CD4-positive, alpha-beta memory T cell (primary cell): ENCODE results near the gene KCND3. TPM values are rescaled to one million over a fixed set of nuclear protein-coding genes. Genes with fewer than 3 reads are reported as not detected.

Experiments
- CTCF ChIA-PET: fragments of 350-600 bp; sonication (Branson Sonifier 250); formaldehyde crosslinking; loops from one replicate; lab custom pipeline; 2021; ENCODE audit warnings: inconsistent platforms; ENCODE audit not compliant: partially characterized antibody; lab: Charles Lee
- POLR2A ChIA-PET: fragments of 350-600 bp; sonication (Branson Sonifier 250); formaldehyde crosslinking; loops from one replicate; lab custom pipeline; 2021; ENCODE audit not compliant: partially characterized antibody; lab: Charles Lee
- DNase-seq, 5 donors: peaks; one replicate each; pipeline versions ENCODE4 v3.0.0 to v3.0.0-alpha.2; 2020 to 2022; ENCODE audit warnings: mixed read lengths in 1 of 5
- H3K27ac ChIP-seq: one replicate; pipeline ENCODE4 v1.7.0; 2013; ENCODE audit warnings: low read depth, low read length
- H3K27me3 ChIP-seq: 2 replicates; pipeline ENCODE4 v1.7.0; 2013; ENCODE audit warnings: mild to moderate bottlenecking, low read length, moderate library complexity; ENCODE audit not compliant: insufficient read depth
- H3K36me3 ChIP-seq: 2 replicates; pipeline ENCODE4 v1.7.0; 2013; ENCODE audit warnings: mild to moderate bottlenecking, low read length, moderate library complexity; ENCODE audit not compliant: insufficient read depth
- H3K4me1 ChIP-seq: 2 replicates; pipeline ENCODE4 v1.7.0; 2013; ENCODE audit warnings: mild to moderate bottlenecking, low read length, moderate library complexity; ENCODE audit not compliant: insufficient read depth
- H3K4me3 ChIP-seq, 2 donors: one replicate each; pipeline ENCODE4 v1.7.0; 2013; ENCODE audit warnings: low read length in 2 of 2, mild to moderate bottlenecking in 1 of 2
- H3K9me3 ChIP-seq, 2 donors: one replicate each; pipeline ENCODE4 v1.7.0; 2013; ENCODE audit warnings: low read length in 2 of 2, control low read depth in 1 of 2; ENCODE audit not compliant: control insufficient read depth in 1 of 2
- H3K27ac Mint-ChIP-seq, 7 donors: one replicate each; pipeline ENCODE4 v1.8.0; 2020 to 2021; ENCODE audit warnings: mixed read lengths in 7 of 7, mild to moderate bottlenecking in 6 of 7, inconsistent platforms in 3 of 7, moderate library complexity in 3 of 7
- H3K27me3 Mint-ChIP-seq, 2 donors: one replicate each; pipeline ENCODE4 v1.8.0; 2020 to 2021; ENCODE audit warnings: mixed read lengths in 2 of 2
- H3K36me3 Mint-ChIP-seq, 2 donors: one replicate each; pipeline ENCODE4 v1.8.0; 2020 to 2021; ENCODE audit warnings: mixed read lengths in 2 of 2, inconsistent platforms in 1 of 2, mild to moderate bottlenecking in 1 of 2
- H3K4me1 Mint-ChIP-seq, 4 donors: one replicate each; pipeline ENCODE4 v1.8.0; 2020 to 2021; ENCODE audit warnings: mixed read lengths in 4 of 4, mild to moderate bottlenecking in 1 of 4
- H3K4me3 Mint-ChIP-seq, 8 donors: one replicate each; pipeline ENCODE4 v1.8.0; 2020 to 2021; ENCODE audit warnings: mixed read lengths in 8 of 8, mild to moderate bottlenecking in 7 of 8, moderate library complexity in 6 of 8, inconsistent platforms in 3 of 8
- H3K9me3 Mint-ChIP-seq, 8 donors: one replicate each; pipeline ENCODE4 v1.8.0; 2020 to 2021; ENCODE audit warnings: mixed read lengths in 8 of 8, mild to moderate bottlenecking in 5 of 8, inconsistent platforms in 3 of 8, moderate library complexity in 1 of 8
- intact Hi-C: fragments of 100-400 bp; cut with micrococcal nuclease; formaldehyde crosslinking; loops from one replicate; pipeline ENCODE4 v1.15.1; 2023
- polyA plus RNA-seq, 2 donors: library from polyadenylated mRNA; unstranded; fragments of 300-500 nt; fragmentation: Illumina TruSeq; gene quantifications; one replicate each; pipeline ENCODE4 v1.2.3, GENCODE V29; 2021
- total RNA-seq, 2 experiments: library from RNA; stranded (reverse); gene quantifications; one replicate each; pipeline ENCODE4 v1.2.3, GENCODE V29; 2021

Gene KCND3
- total and polyA plus RNA-seq, 4 experiments from 2014 or later, result 0.03 to 0.05 TPM; not detected in 2

- Histone ChIP-seq H3K36me3 (no peaks in the 10 kb centered on the region), H3K4me3 (no peak overlapping the region), H3K27me3 (peaks cover 12% of the 10 kb centered on the region), H3K9me3 (no peaks in the 10 kb centered on the region), H3K27ac (no peak overlapping the region), H3K4me1 (no peaks in the 10 kb centered on the region)
- Mint-ChIP-seq H3K27ac (no peak overlapping the region), H3K36me3 (no peaks in the 10 kb centered on the region), H3K4me3 (no peak overlapping the region), H3K27me3 (peaks cover 14 to 31% of the 10 kb centered on the region in 2 donors), H3K4me1 (no peaks in the 10 kb centered on the region), H3K9me3 (no peaks in the 10 kb centered on the region)
- ChIA-PET POLR2A (no interaction called here), CTCF (no interaction called here)
- intact Hi-C loops, result no loop called here
- no peak for DNase-seq
These were observed 113.8 kb downstream of the KCND3 start for GRCh38 chr1:111875640-111876039.

GRCh38 chr1:111873460-111874030 lies 115.9 kb downstream of the KCND3 start:
- Histone ChIP-seq H3K9me3 (no peaks in the 10 kb centered on the region), H3K4me1 (no peaks in the 10 kb centered on the region), H3K27me3 (peaks cover 12% of the 10 kb centered on the region), H3K27ac (no peak overlapping the region), H3K36me3 (no peaks in the 10 kb centered on the region), H3K4me3 (no peak overlapping the region)
- Mint-ChIP-seq H3K9me3 (no peaks in the 10 kb centered on the region), H3K27ac (no peak overlapping the region), H3K27me3 (peaks cover 11 to 21% of the 10 kb centered on the region in 2 donors), H3K4me1 (no peaks in the 10 kb centered on the region), H3K4me3 (no peak overlapping the region), H3K36me3 (no peaks in the 10 kb centered on the region)
- CTCF ChIA-PET, result no interaction called here
- intact Hi-C loops, result no loop called here
- no peak for DNase-seq
- POLR2A ChIA-PET, result no interaction called here

- no peak overlapping the region for H3K4me3 ChIP-seq
- no peaks in the 10 kb centered on the region for H3K4me1 ChIP-seq
- H3K27me3 ChIP-seq, result peaks cover 10% of the 10 kb centered on the region
- no peaks in the 10 kb centered on the region for H3K9me3 ChIP-seq
- POLR2A ChIA-PET, result no interaction called here
- Mint-ChIP-seq H3K27ac (no peak overlapping the region), H3K36me3 (no peaks in the 10 kb centered on the region), H3K4me1 (no peaks in the 10 kb centered on the region), H3K9me3 (no peaks in the 10 kb centered on the region), H3K27me3 (peaks cover 3 to 15% of the 10 kb centered on the region in 2 donors), H3K4me3 (no peak overlapping the region)
- no peaks in the 10 kb centered on the region for H3K36me3 ChIP-seq
- H3K27ac ChIP-seq, result no peak overlapping the region
- CTCF ChIA-PET, result no interaction called here
- intact Hi-C loops, result no loop called here
- DNase-seq, result no peak
These were observed 119.3 kb downstream of the KCND3 start for GRCh38 chr1:111870181-111870580.

GRCh38 chr1:111867868-111868440 lies 121.5 kb downstream of the KCND3 start:
- Mint-ChIP-seq H3K27ac (no peak overlapping the region), H3K4me3 (no peak overlapping the region), H3K4me1 (peaks cover 3 to 6% (median 5%) of the 10 kb centered on the region in 4 donors), H3K36me3 (no peaks in the 10 kb centered on the region), H3K27me3 (peaks cover 15 to 22% of the 10 kb centered on the region in 2 donors), H3K9me3 (peaks cover 0 to 2% (median 0%) of the 10 kb centered on the region in 8 donors)
- peaks cover 6% of the 10 kb centered on the region for H3K4me1 ChIP-seq
- POLR2A ChIA-PET, result no interaction called here
- peaks cover 9% of the 10 kb centered on the region for H3K27me3 ChIP-seq
- H3K4me3 ChIP-seq, result no peak overlapping the region
- no peak overlapping the region for H3K27ac ChIP-seq
- CTCF ChIA-PET, result no interaction called here
- DNase-seq, result no peak
- no peaks in the 10 kb centered on the region for H3K36me3 ChIP-seq
- intact Hi-C loops, result no loop called here
- no peaks in the 10 kb centered on the region for H3K9me3 ChIP-seq

GRCh38 chr1:111864862-111865261 lies 124.6 kb downstream of the KCND3 start:
- H3K4me3 Mint-ChIP-seq, result no peak overlapping the region
- Histone ChIP-seq H3K27ac (no peak overlapping the region), H3K4me1 (peaks cover 6% of the 10 kb centered on the region), H3K36me3 (no peaks in the 10 kb centered on the region), H3K4me3 (no peak overlapping the region), H3K27me3 (peaks cover 13% of the 10 kb centered on the region), H3K9me3 (no peaks in the 10 kb centered on the region)
- ChIA-PET CTCF (no interaction called here), POLR2A (no interaction called here)
- no peak for DNase-seq
- no peak overlapping the region for H3K27ac Mint-ChIP-seq
- peaks cover 3 to 6% (median 5%) of the 10 kb centered on the region in 4 donors for H3K4me1 Mint-ChIP-seq
- intact Hi-C loops, result no loop called here
- no peaks in the 10 kb centered on the region for H3K36me3 Mint-ChIP-seq
- H3K27me3 Mint-ChIP-seq, result peaks cover 22 to 41% of the 10 kb centered on the region in 2 donors
- H3K9me3 Mint-ChIP-seq, result peaks cover 0 to 2% (median 0%) of the 10 kb centered on the region in 8 donors

- H3K4me1 ChIP-seq, result peaks cover 6% of the 10 kb centered on the region
- intact Hi-C loops, result no loop called here
- Mint-ChIP-seq H3K27ac (no peak overlapping the region), H3K9me3 (peaks cover 0 to 2% (median 0%) of the 10 kb centered on the region in 8 donors), H3K4me3 (no peak overlapping the region), H3K4me1 (peaks cover 3 to 6% (median 5%) of the 10 kb centered on the region in 4 donors), H3K36me3 (no peaks in the 10 kb centered on the region), H3K27me3 (peaks cover 30 to 49% of the 10 kb centered on the region in 2 donors)
- DNase-seq, result no peak
- POLR2A ChIA-PET, result no interaction called here
- no peaks in the 10 kb centered on the region for H3K9me3 ChIP-seq
- peaks cover 12% of the 10 kb centered on the region for H3K27me3 ChIP-seq
- H3K27ac ChIP-seq, result no peak overlapping the region
- H3K36me3 ChIP-seq, result no peaks in the 10 kb centered on the region
- CTCF ChIA-PET, result no interaction called here
- H3K4me3 ChIP-seq, result no peak overlapping the region
These were observed 126.1 kb downstream of the KCND3 start for GRCh38 chr1:111863401-111863800.

GRCh38 chr1:111862599-111862998 lies 126.9 kb downstream of the KCND3 start:
- Histone ChIP-seq H3K4me3 (no peak overlapping the region), H3K4me1 (peaks cover 6% of the 10 kb centered on the region), H3K27ac (no peak overlapping the region), H3K27me3 (peaks cover 7% of the 10 kb centered on the region), H3K9me3 (no peaks in the 10 kb centered on the region), H3K36me3 (no peaks in the 10 kb centered on the region)
- peaks cover 0 to 2% (median 0%) of the 10 kb centered on the region in 8 donors for H3K9me3 Mint-ChIP-seq
- H3K27me3 Mint-ChIP-seq, result peaks cover 28 to 50% of the 10 kb centered on the region in 2 donors
- H3K36me3 Mint-ChIP-seq, result no peaks in the 10 kb centered on the region
- intact Hi-C loops, result no loop called here
- H3K4me3 Mint-ChIP-seq, result no peak overlapping the region
- no peak for DNase-seq
- H3K4me1 Mint-ChIP-seq, result peaks cover 3 to 6% (median 5%) of the 10 kb centered on the region in 4 donors
- ChIA-PET POLR2A (no interaction called here), CTCF (no interaction called here)
- no peak overlapping the region for H3K27ac Mint-ChIP-seq
